NCI-H1436 treated with DMSO at 0.1 percent for 48 hours (cell line): Measurements from ENCODE around the gene ZSCAN5A.
"Not testable (repeated sequence)": the region's sequence is repeated elsewhere in the genome, so short reads cannot be mapped to it uniquely, and the experiment has no call there.

Source experiments
- DNase-seq: peaks from one replicate; lab custom pipeline; 2025; lab: John Stamatoyannopoulos, UW

Gene ZSCAN5A

GRCh38 chr19:56314381-56315076 lies at the start of gene ZSCAN5A:
Gene ZSCAN5A, minus strand, starts transcription at chr19:56314839. Its CDS starts 89,793 bp downstream, at chr19:56225046.
- DNase-seq: peak; percentile 91

DNA sequence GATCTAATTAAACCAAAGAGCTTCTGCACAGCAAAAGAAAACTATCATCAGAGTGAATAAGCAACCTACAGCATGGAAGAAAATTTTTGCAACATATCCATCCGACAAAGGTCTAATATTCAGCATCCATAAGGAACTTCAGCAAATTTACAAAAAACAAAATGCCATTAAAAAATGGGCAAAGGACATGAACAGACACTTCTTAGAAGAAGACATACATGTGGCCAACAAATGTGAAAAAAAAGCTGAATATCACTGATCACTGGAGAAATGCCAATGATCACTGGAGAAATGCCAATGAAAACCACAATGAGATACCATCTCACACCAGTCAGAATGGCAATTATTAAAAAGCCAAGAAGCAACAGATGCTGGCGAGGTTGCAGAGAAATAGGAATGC lies 46.2 kb upstream of the ZSCAN5A start:
- DNase-seq: no peak

GRCh38 chr19:56356944-56357343 lies 42.3 kb upstream of the ZSCAN5A start:
- no peak for DNase-seq

DNA sequence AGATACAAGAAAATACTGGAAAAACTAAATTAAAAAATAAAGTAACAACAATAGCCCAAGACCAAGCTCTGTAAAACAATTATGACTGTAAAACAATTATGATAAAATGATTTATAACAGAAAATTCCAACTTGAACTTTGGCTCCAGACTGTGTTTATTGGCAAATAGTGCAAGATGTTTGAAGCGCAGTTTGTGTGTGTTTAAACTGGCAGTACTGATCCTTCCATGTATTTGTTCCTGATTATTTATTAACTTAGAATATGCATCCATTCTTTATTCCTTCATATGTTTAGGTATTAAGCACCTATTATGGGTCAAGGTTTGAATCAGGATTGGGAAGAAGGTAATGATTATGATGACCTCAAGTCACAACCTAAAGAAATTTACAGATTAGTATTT lies 40.9 kb upstream of the ZSCAN5A start:
- no peak for DNase-seq

DNA sequence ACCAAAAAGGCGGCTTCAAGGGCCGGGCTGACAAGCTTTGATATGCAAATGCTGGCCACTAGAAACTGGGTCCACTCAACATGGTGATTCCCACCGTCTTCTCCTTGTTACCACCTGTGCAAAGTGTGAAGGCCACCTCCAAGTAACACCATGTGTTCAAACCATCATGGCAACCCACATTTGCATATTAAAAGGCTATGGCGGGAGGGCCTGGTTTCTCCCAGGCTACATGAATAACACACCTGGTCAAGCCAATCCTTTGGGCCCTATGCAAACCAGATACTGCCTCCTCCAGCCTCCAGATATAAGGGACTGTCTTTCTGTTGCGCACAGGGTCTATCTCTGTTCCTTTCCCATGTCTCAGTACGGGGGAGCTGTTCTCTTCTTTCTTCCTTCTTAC lies 36.6 kb upstream of the ZSCAN5A start:
- DNase-seq: no peak

- DNase-seq: no peak
Measured at GRCh38 chr19:56350416-56351045, 35.9 kb upstream of the ZSCAN5A start.

DNA sequence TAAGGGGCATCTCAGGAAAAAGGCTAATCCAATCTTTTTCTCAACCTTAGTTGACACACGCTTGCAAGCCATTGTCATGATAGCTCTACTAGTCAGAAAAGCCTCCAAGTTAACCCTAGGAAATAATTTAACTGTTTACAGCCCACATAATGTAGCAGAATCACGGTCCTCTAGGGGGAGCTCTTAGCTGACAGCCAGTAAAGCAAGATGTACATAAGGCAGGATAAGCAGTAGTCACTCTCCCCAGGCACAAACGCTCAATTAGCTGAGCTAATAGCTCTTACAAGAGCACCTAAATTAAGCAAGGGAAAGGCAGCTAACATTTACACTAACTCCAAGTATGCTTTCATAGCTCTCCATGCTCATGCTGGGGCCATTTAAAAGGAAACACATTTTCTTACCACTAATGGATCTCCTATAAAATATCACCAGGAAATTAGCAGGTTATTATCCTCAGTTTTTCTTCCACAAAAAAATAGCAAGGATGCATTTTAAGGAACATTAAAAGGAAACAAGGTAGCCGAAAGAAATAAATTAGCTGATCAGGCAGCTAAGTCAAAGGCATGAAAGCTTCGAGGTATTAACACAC lies 33.7 kb upstream of the ZSCAN5A start:
- no peak for DNase-seq

DNA sequence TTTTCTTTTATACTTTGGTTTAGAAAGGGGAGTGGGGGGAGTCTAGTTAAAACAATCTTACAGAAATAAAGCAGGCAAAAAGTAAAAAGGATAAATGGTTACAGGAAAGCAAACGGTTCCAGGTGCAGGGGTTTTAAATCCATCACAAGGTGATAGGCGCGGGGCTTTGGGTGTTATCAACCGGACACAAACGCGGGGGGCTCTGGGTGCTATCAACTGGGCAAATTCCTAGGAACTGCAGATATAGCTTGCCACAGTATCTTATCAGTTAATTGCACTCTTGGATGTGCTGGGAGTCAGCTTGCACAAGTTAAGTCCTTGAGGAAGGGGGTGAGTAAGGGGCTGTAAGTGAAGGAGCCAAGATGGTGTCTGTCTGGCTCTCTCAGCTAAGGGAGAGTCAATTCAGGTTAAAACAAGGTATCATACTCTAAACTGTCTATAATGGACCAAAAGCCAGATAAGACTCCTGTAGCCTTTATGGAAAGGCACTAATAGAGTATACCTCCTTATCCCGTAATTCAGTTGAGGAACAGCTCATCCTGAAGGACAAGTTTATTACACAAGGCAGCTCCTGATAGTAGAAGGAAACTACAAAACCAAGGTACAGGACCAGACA lies 32.6 kb upstream of the ZSCAN5A start:
- DNase-seq: no peak

DNA sequence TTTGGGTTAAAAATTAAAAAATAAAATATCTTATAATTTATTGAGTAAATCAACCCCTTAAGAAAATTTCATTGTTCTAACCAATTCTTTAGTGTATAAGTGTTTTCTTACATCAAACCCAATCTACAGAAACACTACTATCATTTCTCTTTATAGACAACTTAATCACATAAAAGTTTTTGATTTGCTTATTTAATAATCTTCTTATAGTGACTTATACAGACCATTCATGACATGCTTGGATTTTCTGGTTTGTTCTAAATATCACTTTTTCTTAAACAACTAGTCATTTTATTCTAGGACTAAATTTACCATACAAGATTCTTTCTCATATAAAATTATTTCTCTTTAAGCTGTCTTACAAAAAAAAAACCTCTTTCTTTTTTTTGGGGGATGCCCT lies 27.3 kb upstream of the ZSCAN5A start:
- no peak for DNase-seq

DNA sequence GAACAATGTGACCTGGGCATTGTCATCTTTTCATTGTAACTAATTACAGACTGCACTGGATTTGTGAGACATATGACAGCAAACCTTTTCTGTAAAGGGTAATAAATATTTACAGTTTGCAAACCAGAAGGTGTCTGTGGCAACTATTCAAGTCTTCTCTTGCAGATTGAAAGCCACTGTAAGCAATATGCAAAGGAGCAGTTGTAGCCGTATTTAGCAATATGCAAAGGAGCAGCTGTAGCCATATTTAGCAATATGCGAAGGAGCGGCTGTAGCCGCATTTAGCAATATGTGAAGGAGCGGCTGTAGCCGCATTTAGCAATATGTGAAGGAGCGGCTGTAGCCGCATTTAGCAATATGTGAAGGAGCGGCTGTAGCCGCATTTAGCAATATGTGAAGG lies 24.4 kb upstream of the ZSCAN5A start:
- not testable (repeated sequence) for DNase-seq

DNA sequence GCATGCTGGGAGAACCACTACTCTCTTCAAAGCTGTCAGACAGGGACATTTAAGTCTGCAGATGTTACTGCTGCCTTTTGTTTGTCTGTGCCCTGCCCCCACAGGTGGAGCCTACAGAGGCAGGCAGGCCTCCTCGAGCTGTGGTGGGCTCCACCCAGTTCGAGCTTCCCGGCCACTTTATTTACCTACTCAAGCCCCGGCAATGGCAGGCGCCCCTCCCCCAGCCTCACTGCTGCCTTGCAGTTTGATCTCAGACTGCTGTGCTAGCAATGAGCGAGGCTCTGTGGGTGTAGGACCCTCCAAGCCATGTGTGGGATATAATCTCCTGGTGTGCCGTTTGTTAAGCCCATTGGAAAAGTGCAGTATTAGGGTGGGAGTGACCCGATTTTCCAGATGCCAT lies 22.4 kb upstream of the ZSCAN5A start:
- not testable (repeated sequence) for DNase-seq

GRCh38 chr19:56335371-56335770 lies 20.7 kb upstream of the ZSCAN5A start:
- not testable (repeated sequence) for DNase-seq

DNA sequence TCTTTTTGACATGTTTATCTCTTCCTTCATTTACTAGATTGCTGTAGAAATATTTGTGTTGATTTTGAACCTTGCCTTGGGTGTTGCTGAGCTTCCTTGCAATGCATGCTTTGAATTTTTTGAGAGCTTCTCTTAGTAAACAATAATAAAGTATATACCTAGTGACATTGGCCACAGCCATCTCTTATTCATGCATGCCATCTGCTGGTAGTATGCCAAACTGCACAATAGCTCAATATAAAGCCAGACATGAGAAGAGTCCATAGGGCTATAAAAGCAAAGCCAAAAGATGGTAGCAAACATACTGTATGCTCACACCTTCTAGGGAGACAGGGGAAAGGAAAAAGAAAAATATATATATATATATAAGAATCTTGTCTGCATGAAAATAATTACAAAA lies 18.9 kb upstream of the ZSCAN5A start:
- no peak for DNase-seq

GRCh38 chr19:56332695-56333094 lies 18.1 kb upstream of the ZSCAN5A start:
- DNase-seq: no peak

DNA sequence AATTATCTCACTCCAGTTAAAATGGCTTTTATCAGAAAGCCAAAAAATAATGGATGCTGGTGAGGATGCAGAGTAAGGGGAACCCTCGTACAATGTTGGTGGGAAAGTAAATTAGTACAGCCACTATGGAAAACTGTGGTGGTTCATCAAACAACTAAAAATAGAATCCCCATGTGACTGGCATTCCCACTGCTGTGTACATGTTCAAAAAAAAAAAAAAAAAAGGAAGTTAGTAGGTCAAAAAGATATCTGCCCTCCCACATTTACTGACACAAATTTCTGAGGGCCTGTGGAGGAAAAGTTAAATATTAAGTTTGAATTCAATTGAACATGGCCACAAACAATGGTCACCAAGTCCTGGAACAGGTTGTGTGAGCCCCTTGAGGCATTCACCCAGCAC lies 9.8 kb upstream of the ZSCAN5A start:
- DNase-seq: no peak

GRCh38 chr19:56321989-56322440 lies 7.4 kb upstream of the ZSCAN5A start:
- DNase-seq: no peak

- DNase-seq: no peak
Measured at GRCh38 chr19:56321254-56321988, 6.8 kb upstream of the ZSCAN5A start.

DNA sequence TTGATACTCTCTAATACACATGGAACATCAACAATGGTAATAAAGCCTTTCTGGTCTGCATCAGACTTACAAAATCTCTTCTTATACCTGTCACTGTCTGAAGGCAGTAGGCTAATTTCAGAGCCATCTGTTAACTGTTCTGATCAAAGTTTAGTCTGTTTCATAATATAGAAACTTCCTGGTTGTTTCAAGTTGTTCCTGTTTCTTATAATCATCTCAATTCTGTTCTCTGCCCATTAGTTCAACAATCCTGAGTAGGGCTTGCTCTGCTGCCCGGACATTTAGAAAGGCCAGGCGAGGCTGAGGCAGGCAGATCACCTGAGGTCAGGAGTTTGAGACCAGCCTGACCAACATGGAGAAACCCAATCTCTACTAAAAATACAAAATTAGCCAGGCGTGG lies 5.4 kb upstream of the ZSCAN5A start:
- DNase-seq: no peak

- DNase-seq: no peak
Measured at GRCh38 chr19:56317749-56318148, 3.1 kb upstream of the ZSCAN5A start.

GRCh38 chr19:56316728-56317127 lies 2.1 kb upstream of the ZSCAN5A start:
- no peak for DNase-seq

DNA sequence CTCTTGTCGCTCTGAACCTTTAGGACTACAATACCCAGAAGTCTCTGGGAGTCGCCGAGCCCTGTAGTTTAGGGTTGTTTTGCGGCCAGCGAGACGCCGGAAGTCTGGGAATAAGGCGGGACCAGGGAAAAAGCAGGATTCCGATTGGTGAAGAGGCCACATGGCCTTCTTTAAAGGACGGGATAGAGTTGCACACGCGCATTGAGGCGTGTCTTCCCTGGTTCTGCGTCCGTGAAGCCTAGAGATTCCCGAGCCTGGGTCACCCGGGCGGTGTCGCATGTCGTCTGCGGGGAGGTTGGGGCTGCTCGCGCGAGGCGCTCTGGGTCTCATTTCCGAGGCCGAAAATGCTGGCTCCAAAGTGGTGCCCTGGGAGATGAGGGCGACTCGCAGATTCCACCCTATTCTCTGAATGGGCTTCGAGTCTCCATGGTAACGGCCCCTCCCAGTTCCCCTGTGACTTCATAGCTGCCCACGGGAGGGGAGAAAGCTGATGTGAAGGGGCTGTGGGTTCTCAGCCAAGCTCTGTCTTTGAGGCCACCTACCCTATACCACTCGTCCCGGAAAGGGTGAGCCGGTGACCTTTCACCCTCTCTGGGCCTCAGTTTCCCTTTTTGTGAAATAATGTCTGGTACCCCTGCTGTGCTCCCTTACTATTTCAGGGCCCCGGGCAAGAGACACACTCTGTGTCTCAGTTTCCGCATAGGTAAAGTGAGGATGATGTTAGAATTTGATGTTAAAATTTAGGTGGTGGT lies 614 bp upstream of the ZSCAN5A start:
- peak; percentile 95 for DNase-seq

DNA sequence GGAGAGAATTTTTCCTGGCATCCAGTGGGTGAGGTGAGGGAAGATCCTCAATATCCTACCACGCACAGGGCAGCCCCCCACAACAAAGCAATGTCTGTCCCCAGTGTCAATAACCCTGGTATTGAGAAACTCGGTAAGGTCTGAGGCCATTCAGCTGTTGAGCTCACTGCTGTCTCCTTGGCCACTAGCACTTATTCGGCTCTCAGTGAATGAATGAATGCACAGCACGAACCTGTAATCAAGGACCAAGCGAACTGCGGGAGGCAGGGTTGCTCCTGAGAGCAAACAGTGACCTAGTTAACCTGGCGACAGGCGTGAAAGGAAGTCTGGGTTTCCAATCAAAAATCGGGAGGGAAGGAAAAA lies 640 bp downstream of the ZSCAN5A start:
- DNase-seq: no peak
